ENCODE results near the gene TMCC3. TPM values are rescaled to one million over a fixed set of nuclear protein-coding genes. Genes with fewer than 3 reads are reported as not detected.

TMCC3 gene
- total and polyA plus RNA-seq, 2 of the 13 experiments (the other 11 are each of a cell fraction or from before 2014, with no cell fraction given) = not detected

DNA sequence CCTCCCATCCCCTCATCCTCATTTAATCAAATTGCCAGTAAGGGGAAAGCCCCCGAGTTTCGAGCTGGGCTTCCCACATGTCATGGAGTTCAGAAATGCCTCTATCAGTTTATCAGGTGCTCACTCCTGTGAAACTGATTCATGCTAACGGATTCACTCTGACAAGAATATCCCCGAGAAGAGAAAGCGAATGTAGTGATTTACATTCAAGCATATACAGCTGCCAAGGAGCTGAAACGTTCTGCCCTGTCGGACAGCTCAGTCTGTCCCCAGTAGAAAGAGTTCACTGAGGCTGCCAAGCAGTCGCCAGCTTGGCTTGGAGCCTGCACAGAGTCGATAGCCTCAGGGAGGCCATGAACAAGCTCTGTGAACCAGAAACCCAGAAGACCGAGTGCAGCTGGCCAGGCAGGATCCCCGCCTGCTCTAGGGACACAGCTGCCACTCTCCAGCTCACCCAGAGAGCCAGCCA lies 88.4 kb downstream of the TMCC3 start:
- Histone ChIP-seq H4K20me1 (ENCODE audit: insufficient read depth, low read length) (no peaks in the 10 kb centered on the region), H2AFZ (ENCODE audit: low read length) (no peak overlapping the region), H3K4me3 (replicated peaks in 1 of 3; ENCODE audit: insufficient read depth in 1 of 3, low read depth in 2 of 3, low read length in 3 of 3) (no peak overlapping the region), H3K27ac (ENCODE audit: extremely low read length, insufficient read depth, low read length) (no peak overlapping the region), H3K79me2 (ENCODE audit: insufficient read depth, low read length) (no peaks in the 10 kb centered on the region), H3K9me3 (ENCODE audit: low read length) (no peaks in the 10 kb centered on the region), H3K27me3 (ENCODE audit: control insufficient read depth in 1 of 2, insufficient read depth in 2 of 2, low read length in 2 of 2) (peaks cover 0 to 2% of the 10 kb centered on the region in 2 experiments; a peak in 2 of 5 replicates), H3K9ac (ENCODE audit: insufficient read depth, low read depth, low read length) (no peak overlapping the region), H3K4me2 (ENCODE audit: low read depth, low read length) (no peak overlapping the region), H3K4me1 (ENCODE audit: insufficient read depth, low read length) (no peaks in the 10 kb centered on the region), H3K36me3 (replicated peaks in 1 of 2; ENCODE audit: control insufficient read depth in 1 of 2, insufficient read depth in 2 of 2, low read length in 2 of 2) (no peaks in the 10 kb centered on the region)
- ChIA-PET POLR2A (no interaction called here), CTCF (ENCODE audit: low intra/inter-chr PET ratio, low total read pairs) (no interaction called here)
- intact Hi-C loops (cut with micrococcal nuclease; ENCODE audit: unreplicated experiment) (no loop called here), in situ Hi-C loops (cut with HindIII; ENCODE audit: extremely low pct_ligation_motif_present, low pct_unique_long_range_greater_than_20kb) (no loop called here)
- 39% methylated on average over 7 of the region's 11 CpGs for WGBS (ENCODE audit: low lambda C conversion rate)
- no TSS peak for BruUV-seq (replicated peaks)
- DNase-seq (ENCODE audit: low spot score) = no peak
- no peak for FAIRE-seq
- TF ChIP-seq, protein P1, sequence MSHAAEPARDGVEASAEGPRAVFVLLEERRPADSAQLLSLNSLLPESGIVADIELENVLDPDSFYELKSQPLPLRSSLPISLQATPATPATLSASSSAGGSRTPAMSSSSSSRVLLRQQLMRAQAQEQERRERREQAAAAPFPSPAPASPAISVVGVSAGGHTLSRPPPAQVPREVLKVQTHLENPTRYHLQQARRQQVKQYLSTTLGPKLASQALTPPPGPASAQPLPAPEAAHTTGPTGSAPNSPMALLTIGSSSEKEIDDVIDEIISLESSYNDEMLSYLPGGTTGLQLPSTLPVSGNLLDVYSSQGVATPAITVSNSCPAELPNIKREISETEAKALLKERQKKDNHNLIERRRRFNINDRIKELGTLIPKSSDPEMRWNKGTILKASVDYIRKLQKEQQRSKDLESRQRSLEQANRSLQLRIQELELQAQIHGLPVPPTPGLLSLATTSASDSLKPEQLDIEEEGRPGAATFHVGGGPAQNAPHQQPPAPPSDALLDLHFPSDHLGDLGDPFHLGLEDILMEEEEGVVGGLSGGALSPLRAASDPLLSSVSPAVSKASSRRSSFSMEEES (CRISPR knock-in tag; IDR thresholded peaks at IDR 0.05) = no peak
- TF ChIP-seq HHEX (CRISPR knock-in tag; IDR thresholded peaks at IDR 0.05) (no peak), ESRRA (CRISPR knock-in tag; IDR thresholded peaks at IDR 0.05; ENCODE audit: low read depth) (no peak), ZSCAN9 (CRISPR knock-in tag; IDR thresholded peaks at IDR 0.05; ENCODE audit: borderline replicate concordance) (no peak), RAD51 (IDR thresholded peaks at IDR 0.05; ENCODE audit: borderline replicate concordance) (no peak), CENPT (CRISPR knock-in tag; IDR thresholded peaks at IDR 0.05; ENCODE audit: low read depth) (no peak), KDM5B (CRISPR knock-in tag; IDR thresholded peaks at IDR 0.05; ENCODE audit: borderline replicate concordance) (no peak), ZNF552 (CRISPR knock-in tag; IDR thresholded peaks at IDR 0.05; ENCODE audit: borderline replicate concordance) (no peak), ZBTB21 (CRISPR knock-in tag; IDR thresholded peaks at IDR 0.05) (no peak), RXRA (CRISPR knock-in tag; IDR thresholded peaks at IDR 0.05) (no peak), MED1 (CRISPR knock-in tag; IDR thresholded peaks at IDR 0.05) (no peak), HCFC1 (IDR thresholded peaks at IDR 0.05; ENCODE audit: low read depth, low read length) (no peak), YEATS2 (CRISPR knock-in tag; IDR thresholded peaks at IDR 0.05; ENCODE audit: borderline replicate concordance) (no peak)
- TF ChIP-seq, protein P2, sequence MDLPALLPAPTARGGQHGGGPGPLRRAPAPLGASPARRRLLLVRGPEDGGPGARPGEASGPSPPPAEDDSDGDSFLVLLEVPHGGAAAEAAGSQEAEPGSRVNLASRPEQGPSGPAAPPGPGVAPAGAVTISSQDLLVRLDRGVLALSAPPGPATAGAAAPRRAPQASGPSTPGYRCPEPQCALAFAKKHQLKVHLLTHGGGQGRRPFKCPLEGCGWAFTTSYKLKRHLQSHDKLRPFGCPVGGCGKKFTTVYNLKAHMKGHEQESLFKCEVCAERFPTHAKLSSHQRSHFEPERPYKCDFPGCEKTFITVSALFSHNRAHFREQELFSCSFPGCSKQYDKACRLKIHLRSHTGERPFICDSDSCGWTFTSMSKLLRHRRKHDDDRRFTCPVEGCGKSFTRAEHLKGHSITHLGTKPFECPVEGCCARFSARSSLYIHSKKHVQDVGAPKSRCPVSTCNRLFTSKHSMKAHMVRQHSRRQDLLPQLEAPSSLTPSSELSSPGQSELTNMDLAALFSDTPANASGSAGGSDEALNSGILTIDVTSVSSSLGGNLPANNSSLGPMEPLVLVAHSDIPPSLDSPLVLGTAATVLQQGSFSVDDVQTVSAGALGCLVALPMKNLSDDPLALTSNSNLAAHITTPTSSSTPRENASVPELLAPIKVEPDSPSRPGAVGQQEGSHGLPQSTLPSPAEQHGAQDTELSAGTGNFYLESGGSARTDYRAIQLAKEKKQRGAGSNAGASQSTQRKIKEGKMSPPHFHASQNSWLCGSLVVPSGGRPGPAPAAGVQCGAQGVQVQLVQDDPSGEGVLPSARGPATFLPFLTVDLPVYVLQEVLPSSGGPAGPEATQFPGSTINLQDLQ (CRISPR knock-in tag; IDR thresholded peaks at IDR 0.05) = no peak
- TF ChIP-seq, protein P3, sequence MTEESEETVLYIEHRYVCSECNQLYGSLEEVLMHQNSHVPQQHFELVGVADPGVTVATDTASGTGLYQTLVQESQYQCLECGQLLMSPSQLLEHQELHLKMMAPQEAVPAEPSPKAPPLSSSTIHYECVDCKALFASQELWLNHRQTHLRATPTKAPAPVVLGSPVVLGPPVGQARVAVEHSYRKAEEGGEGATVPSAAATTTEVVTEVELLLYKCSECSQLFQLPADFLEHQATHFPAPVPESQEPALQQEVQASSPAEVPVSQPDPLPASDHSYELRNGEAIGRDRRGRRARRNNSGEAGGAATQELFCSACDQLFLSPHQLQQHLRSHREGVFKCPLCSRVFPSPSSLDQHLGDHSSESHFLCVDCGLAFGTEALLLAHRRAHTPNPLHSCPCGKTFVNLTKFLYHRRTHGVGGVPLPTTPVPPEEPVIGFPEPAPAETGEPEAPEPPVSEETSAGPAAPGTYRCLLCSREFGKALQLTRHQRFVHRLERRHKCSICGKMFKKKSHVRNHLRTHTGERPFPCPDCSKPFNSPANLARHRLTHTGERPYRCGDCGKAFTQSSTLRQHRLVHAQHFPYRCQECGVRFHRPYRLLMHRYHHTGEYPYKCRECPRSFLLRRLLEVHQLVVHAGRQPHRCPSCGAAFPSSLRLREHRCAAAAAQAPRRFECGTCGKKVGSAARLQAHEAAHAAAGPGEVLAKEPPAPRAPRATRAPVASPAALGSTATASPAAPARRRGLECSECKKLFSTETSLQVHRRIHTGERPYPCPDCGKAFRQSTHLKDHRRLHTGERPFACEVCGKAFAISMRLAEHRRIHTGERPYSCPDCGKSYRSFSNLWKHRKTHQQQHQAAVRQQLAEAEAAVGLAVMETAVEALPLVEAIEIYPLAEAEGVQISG (CRISPR knock-in tag; IDR thresholded peaks at IDR 0.05) = no peak
- TF ChIP-seq, protein P4, sequence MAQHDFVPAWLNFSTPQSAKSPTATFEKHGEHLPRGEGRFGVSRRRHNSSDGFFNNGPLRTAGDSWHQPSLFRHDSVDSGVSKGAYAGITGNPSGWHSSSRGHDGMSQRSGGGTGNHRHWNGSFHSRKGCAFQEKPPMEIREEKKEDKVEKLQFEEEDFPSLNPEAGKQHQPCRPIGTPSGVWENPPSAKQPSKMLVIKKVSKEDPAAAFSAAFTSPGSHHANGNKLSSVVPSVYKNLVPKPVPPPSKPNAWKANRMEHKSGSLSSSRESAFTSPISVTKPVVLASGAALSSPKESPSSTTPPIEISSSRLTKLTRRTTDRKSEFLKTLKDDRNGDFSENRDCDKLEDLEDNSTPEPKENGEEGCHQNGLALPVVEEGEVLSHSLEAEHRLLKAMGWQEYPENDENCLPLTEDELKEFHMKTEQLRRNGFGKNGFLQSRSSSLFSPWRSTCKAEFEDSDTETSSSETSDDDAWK (CRISPR knock-in tag; IDR thresholded peaks at IDR 0.05) = no peak
- ATAC-seq = no peak; the same call in 2 of the 3 replicates
